Astrocyte (in vitro differentiated cells and primary cell): ENCODE data around the gene C2CD5. TPM values are rescaled to one million over a fixed set of nuclear protein-coding genes. Genes with fewer than 3 reads are reported as not detected.

Experiments
- DNase-seq: peaks from one replicate; pipeline ENCODE4 v3.0.0-alpha.2; 2010; ENCODE audit warnings: low read depth
- FAIRE-seq: peaks from 2 replicates; lab custom pipeline; 2011; peaks lifted over from hg19 to GRCh38; lab: Jason Lieb, UNC
- H2AFZ ChIP-seq: 2 replicates; pipeline ENCODE4 v1.6.0; 2012; ENCODE audit warnings: low read depth, low read length, inconsistent platforms
- H3K27ac ChIP-seq: 2 replicates; pipeline ENCODE4 v1.5.1; 2011; ENCODE audit warnings: low read depth, low read length, inconsistent platforms
- H3K27me3 ChIP-seq: 2 replicates; pipeline ENCODE4 v1.6.0; 2011; ENCODE audit warnings: low read length, inconsistent platforms; ENCODE audit not compliant: insufficient read depth
- H3K36me3 ChIP-seq: 2 replicates; pipeline ENCODE4 v1.5.1; 2011; ENCODE audit warnings: low read length, inconsistent platforms; ENCODE audit not compliant: insufficient read depth
- H3K4me1 ChIP-seq: 2 replicates; pipeline ENCODE4 v1.5.1; 2011; ENCODE audit warnings: low read length, inconsistent platforms; ENCODE audit not compliant: insufficient read depth
- H3K4me2 ChIP-seq: 2 replicates; pipeline ENCODE4 v1.6.0; 2012; ENCODE audit warnings: low read length, inconsistent platforms
- H3K4me3 ChIP-seq: 2 replicates; pipeline ENCODE4 v1.5.1; 2011; ENCODE audit warnings: low read depth, mild to moderate bottlenecking, low read length, inconsistent platforms; ENCODE audit not compliant: insufficient read depth
- H3K79me2 ChIP-seq: 2 replicates; pipeline ENCODE4 v1.6.0; 2012; ENCODE audit warnings: mild to moderate bottlenecking, low read length, inconsistent platforms; ENCODE audit not compliant: insufficient read depth
- H3K9ac ChIP-seq: 2 replicates; pipeline ENCODE4 v1.6.0; 2012; ENCODE audit warnings: mild to moderate bottlenecking, low read length, inconsistent platforms
- H3K9me3 ChIP-seq: 2 replicates; pipeline ENCODE4 v1.5.1; 2012; ENCODE audit warnings: low read depth, mild to moderate bottlenecking, low read length, inconsistent platforms; ENCODE audit not compliant: insufficient read depth
- H4K20me1 ChIP-seq: 2 replicates; pipeline ENCODE4 v1.6.0; 2012; ENCODE audit warnings: low read length, inconsistent platforms; ENCODE audit not compliant: insufficient read depth
- H3K27ac Mint-ChIP-seq: one replicate; pipeline ENCODE4 v1.8.0; 2021; ENCODE audit warnings: mild to moderate bottlenecking, mixed read lengths; ENCODE audit not compliant: unreplicated experiment
- H3K27me3 Mint-ChIP-seq: one replicate; pipeline ENCODE4 v1.8.0; 2021; ENCODE audit warnings: low read depth, mixed read lengths; ENCODE audit not compliant: unreplicated experiment
- H3K36me3 Mint-ChIP-seq: one replicate; pipeline ENCODE4 v1.8.0; 2021; ENCODE audit warnings: low read depth, mixed read lengths; ENCODE audit not compliant: unreplicated experiment
- H3K4me1 Mint-ChIP-seq: one replicate; pipeline ENCODE4 v1.8.0; 2021; ENCODE audit warnings: low read depth, mixed read lengths; ENCODE audit not compliant: unreplicated experiment
- H3K4me3 Mint-ChIP-seq: one replicate; pipeline ENCODE4 v1.8.0; 2021; ENCODE audit warnings: mild to moderate bottlenecking, moderate library complexity, mixed read lengths; ENCODE audit not compliant: unreplicated experiment
- H3K9me3 Mint-ChIP-seq: one replicate; pipeline ENCODE4 v1.8.0; 2021; ENCODE audit warnings: mild to moderate bottlenecking, mixed read lengths; ENCODE audit not compliant: unreplicated experiment
- EZH2 ChIP-seq: IDR thresholded peaks from 2 replicates; pipeline ENCODE4 v1.6.1; 2012; ENCODE audit warnings: mild to moderate bottlenecking, low read length, inconsistent platforms; ENCODE audit not compliant: insufficient read depth
- total RNA-seq: library from RNA; stranded (reverse); gene quantifications from 2 replicates; pipeline ENCODE4 v1.2.1, GENCODE V29; 2021
- TF ChIP-seq, protein P1 (sequence below): IDR thresholded peaks from 2 replicates; pipeline ENCODE4 v1.5.1; 2011; ENCODE audit warnings: low read depth, mild to moderate bottlenecking, inconsistent platforms, low read length, moderate library complexity; ENCODE audit not compliant: insufficient read depth

The C2CD5 gene
- total RNA-seq, 1 donor from 2014 or later, result 14.7 TPM

DNA sequence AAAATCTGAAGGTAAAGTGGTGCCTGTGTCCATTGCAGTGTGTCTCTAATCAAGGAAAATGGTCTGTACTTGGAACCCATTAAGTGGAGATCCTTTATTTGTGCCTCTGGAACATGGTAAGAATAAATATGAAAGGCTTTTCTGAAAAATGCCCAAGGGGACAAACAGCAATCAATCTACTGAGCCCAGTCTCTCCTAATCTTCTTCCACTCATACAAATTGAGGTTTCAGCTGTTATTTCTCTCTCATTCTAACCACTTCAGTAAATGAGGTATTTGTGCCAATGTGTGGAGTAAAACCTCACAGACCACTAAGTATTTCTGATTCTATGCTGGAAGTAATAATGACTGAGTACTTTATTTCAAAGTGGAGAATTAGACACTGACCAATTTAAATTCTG lies 127.5 kb downstream of the C2CD5 start:
- no peak overlapping the region for H3K4me3 ChIP-seq
- H3K9ac ChIP-seq, result no peak overlapping the region
- H3K36me3 ChIP-seq, result no peaks in the 10 kb centered on the region
- H3K79me2 ChIP-seq, result no peaks in the 10 kb centered on the region
- Mint-ChIP-seq H3K27me3 (no peaks in the 10 kb centered on the region), H3K9me3 (no peaks in the 10 kb centered on the region), H3K4me3 (no peak overlapping the region), H3K4me1 (no peaks in the 10 kb centered on the region), H3K36me3 (no peaks in the 10 kb centered on the region), H3K27ac (no peak overlapping the region)
- no peak overlapping the region for H3K4me2 ChIP-seq
- FAIRE-seq, result no peak
- no peak for DNase-seq
- no peak overlapping the region for H3K27ac ChIP-seq
- H3K4me1 ChIP-seq, result no peaks in the 10 kb centered on the region
- no peak for TF ChIP-seq EZH2
- TF ChIP-seq, protein P1, sequence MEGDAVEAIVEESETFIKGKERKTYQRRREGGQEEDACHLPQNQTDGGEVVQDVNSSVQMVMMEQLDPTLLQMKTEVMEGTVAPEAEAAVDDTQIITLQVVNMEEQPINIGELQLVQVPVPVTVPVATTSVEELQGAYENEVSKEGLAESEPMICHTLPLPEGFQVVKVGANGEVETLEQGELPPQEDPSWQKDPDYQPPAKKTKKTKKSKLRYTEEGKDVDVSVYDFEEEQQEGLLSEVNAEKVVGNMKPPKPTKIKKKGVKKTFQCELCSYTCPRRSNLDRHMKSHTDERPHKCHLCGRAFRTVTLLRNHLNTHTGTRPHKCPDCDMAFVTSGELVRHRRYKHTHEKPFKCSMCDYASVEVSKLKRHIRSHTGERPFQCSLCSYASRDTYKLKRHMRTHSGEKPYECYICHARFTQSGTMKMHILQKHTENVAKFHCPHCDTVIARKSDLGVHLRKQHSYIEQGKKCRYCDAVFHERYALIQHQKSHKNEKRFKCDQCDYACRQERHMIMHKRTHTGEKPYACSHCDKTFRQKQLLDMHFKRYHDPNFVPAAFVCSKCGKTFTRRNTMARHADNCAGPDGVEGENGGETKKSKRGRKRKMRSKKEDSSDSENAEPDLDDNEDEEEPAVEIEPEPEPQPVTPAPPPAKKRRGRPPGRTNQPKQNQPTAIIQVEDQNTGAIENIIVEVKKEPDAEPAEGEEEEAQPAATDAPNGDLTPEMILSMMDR, result no peak
- no peaks in the 10 kb centered on the region for H3K9me3 ChIP-seq
- no peaks in the 10 kb centered on the region for H4K20me1 ChIP-seq
- H2AFZ ChIP-seq, result no peak overlapping the region
- H3K27me3 ChIP-seq, result no peaks in the 10 kb centered on the region

- H3K4me1 Mint-ChIP-seq, result no peaks in the 10 kb centered on the region
These were observed 128.7 kb downstream of the C2CD5 start for GRCh38 chr12:22415342-22416309.

More at GRCh38 chr12:22415342-22416309, 128.7 kb downstream of the C2CD5 start:
- Histone ChIP-seq H3K79me2 (no peaks in the 10 kb centered on the region), H4K20me1 (no peaks in the 10 kb centered on the region), H3K36me3 (no peaks in the 10 kb centered on the region), H2AFZ (no peak overlapping the region), H3K9me3 (no peaks in the 10 kb centered on the region), H3K4me2 (no peak overlapping the region), H3K4me3 (no peak overlapping the region), H3K27me3 (no peaks in the 10 kb centered on the region), H3K4me1 (no peaks in the 10 kb centered on the region), H3K27ac (no peak overlapping the region), H3K9ac (no peak overlapping the region)
- DNase-seq (peak; percentile 85), FAIRE-seq (no peak)
- Mint-ChIP-seq H3K27ac (no peak overlapping the region), H3K36me3 (no peaks in the 10 kb centered on the region), H3K27me3 (no peaks in the 10 kb centered on the region), H3K9me3 (no peaks in the 10 kb centered on the region), H3K4me3 (no peak overlapping the region)
- no peak for TF ChIP-seq EZH2
- TF ChIP-seq, protein P1, result no peak
